ENCODE results near the gene RASD1. TPM values are rescaled to one million over a fixed set of nuclear protein-coding genes. Genes with fewer than 3 reads are reported as not detected.

RASD1 gene
- total and polyA plus RNA-seq, 2 of the 4 experiments (the other 2 are of a cell fraction) = 0.54 to 1.8 TPM

DNA sequence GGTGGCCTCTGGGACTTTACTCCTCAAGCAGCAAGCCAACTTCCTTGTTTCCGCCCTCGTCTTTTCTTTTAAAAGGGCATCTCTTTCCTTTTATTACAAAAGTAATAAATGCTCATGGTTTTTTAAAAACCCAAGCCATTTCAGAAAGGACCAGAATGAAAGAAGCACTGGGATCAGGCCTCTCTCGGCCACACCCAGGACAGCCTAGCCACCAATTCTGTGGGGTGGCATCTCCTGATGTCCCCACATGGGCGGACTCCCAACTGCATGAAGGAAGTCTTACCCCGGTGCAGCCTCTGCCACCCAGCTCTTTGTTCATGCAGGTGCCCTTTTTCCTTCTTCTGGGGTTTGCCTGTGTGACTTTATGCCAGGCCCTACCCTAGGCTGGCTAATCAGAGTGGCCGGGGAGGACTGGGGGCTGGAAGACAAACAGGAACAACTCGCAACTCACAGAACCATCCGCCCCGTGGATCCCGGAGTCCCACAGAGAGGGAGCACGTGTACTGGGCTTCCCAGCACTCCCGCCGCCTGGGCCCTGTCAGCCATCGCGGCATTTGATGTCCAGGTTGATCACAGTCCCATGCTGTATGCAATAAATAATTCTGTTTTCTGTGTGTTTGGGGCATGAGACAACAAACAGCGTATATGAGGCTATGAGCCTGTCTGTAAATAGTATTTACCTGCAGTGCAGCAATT, 2.6 kb upstream of the RASD1 start:
- Histone ChIP-seq H3K18ac (ENCODE audit: low read depth, low read length) (no peak overlapping the region), H4K5ac (ENCODE audit: low read depth, low read length) (no peak overlapping the region), H4K20me1 (ENCODE audit: insufficient read depth, low read length) (peaks cover 7% of the 10 kb centered on the region; the same call in 1 of the 2 replicates), H3K23ac (ENCODE audit: low read depth, low read length) (no peak overlapping the region), H3K27me3 (ENCODE audit: control insufficient read depth, insufficient read depth, low read length) (peaks cover 3% of the 10 kb centered on the region; the same call in 1 of the 2 replicates), H2BK5ac (ENCODE audit: low read depth, low read length, poor library complexity, severe bottlenecking) (no peak overlapping the region), H3K56ac (ENCODE audit: extremely low read depth, insufficient read depth, low read length) (no peak overlapping the region), H3K9ac (ENCODE audit: low read depth, low read length) (no peak overlapping the region), H2AK5ac (ENCODE audit: low read depth, low read length) (no peak overlapping the region), H3K4ac (ENCODE audit: low read depth, low read length) (no peak overlapping the region), H2AK9ac (replicated peaks; ENCODE audit: low read depth, low read length, poor library complexity) (no peak overlapping the region), H4K8ac (ENCODE audit: low read depth in 2 of 2, low read length in 2 of 2) (no peak overlapping the region), H3K27ac (ENCODE audit: insufficient read depth, low read length) (no peak overlapping the region), H3K36me3 (ENCODE audit: control insufficient read depth, insufficient read depth, low read length) (no peaks in the 10 kb centered on the region), H4K91ac (ENCODE audit: insufficient read depth, low read depth, low read length) (no peak overlapping the region), H2AFZ (replicated peaks; ENCODE audit: low read length, poor library complexity) (no peak overlapping the region), H3K9me1 (ENCODE audit: insufficient read depth, low read length) (no peaks in the 10 kb centered on the region), H3K9me3 (ENCODE audit: control insufficient read depth, insufficient read depth, low read length) (no peaks in the 10 kb centered on the region; the same call in 1 of the 2 replicates), H2BK20ac (ENCODE audit: low read depth, low read length) (no peak overlapping the region), H3K4me1 (ENCODE audit: control insufficient read depth, insufficient read depth, low read length) (peaks cover 7% of the 10 kb centered on the region; the same call in 1 of the 2 replicates), H3K4me2 (ENCODE audit: low read depth, low read length) (no peak overlapping the region), H2BK120ac (ENCODE audit: low read depth, low read length) (no peak overlapping the region), H3K4me3 (ENCODE audit: insufficient read depth, low read depth, low read length) (no peak overlapping the region), H3K79me1 (ENCODE audit: low read depth in 1 of 2, low read length in 2 of 2) (peaks cover 0 to 6% of the 10 kb centered on the region in 2 experiments; a peak in 1 of 4 replicates), H3K14ac (replicated peaks; ENCODE audit: low read depth, low read length) (no peak overlapping the region), H2BK15ac (ENCODE audit: low read depth, low read length) (no peak overlapping the region)
- intact Hi-C loops (cut with micrococcal nuclease) (loop anchor here (5.0 kb wide), 1 partner anchor 114 kb away; no protein-coding TSS in a partner anchor), in situ Hi-C loops (cut with MboI; ENCODE audit: low sequenced_read_pairs) (loop anchor here (5.0 kb wide), 2 partner anchors 141 to 144 kb away; no protein-coding TSS in a partner anchor), dilution Hi-C loops (cut with HindIII; ENCODE audit: low sequenced_read_pairs, unreplicated experiment) (no loop called here)
- ATAC-seq (ENCODE audit: low read depth) (no peak), DNase-seq (no peak)
- no TSS peak for BruUV-seq (replicated peaks)
- ChIA-PET CTCF (interaction anchor here (0.6 kb wide), 1 partner anchor 48 kb away, joined by 3 read pairs; no protein-coding TSS in a partner anchor), POLR2A (ENCODE audit: unreplicated experiment) (no interaction called here)
- WGBS, 2 experiments (ENCODE audit: extremely low coverage in 2 of 2, insufficient read length in 1 of 2) = 83% methylated on average over 7 of the region's 16 CpGs; no CpG with 5 or more reads in 1 of the 2 experiments
- TF ChIP-seq, protein P1, sequence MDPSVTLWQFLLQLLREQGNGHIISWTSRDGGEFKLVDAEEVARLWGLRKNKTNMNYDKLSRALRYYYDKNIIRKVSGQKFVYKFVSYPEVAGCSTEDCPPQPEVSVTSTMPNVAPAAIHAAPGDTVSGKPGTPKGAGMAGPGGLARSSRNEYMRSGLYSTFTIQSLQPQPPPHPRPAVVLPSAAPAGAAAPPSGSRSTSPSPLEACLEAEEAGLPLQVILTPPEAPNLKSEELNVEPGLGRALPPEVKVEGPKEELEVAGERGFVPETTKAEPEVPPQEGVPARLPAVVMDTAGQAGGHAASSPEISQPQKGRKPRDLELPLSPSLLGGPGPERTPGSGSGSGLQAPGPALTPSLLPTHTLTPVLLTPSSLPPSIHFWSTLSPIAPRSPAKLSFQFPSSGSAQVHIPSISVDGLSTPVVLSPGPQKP (IDR thresholded peaks at IDR 0.05; ENCODE audit: borderline replicate concordance, low read depth, low read length) = no peak
- TF ChIP-seq, protein P2, sequence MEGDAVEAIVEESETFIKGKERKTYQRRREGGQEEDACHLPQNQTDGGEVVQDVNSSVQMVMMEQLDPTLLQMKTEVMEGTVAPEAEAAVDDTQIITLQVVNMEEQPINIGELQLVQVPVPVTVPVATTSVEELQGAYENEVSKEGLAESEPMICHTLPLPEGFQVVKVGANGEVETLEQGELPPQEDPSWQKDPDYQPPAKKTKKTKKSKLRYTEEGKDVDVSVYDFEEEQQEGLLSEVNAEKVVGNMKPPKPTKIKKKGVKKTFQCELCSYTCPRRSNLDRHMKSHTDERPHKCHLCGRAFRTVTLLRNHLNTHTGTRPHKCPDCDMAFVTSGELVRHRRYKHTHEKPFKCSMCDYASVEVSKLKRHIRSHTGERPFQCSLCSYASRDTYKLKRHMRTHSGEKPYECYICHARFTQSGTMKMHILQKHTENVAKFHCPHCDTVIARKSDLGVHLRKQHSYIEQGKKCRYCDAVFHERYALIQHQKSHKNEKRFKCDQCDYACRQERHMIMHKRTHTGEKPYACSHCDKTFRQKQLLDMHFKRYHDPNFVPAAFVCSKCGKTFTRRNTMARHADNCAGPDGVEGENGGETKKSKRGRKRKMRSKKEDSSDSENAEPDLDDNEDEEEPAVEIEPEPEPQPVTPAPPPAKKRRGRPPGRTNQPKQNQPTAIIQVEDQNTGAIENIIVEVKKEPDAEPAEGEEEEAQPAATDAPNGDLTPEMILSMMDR (conservative IDR thresholded peaks at IDR 0.05; ENCODE audit: low read depth, low read length) = no peak
- TF ChIP-seq RCOR1 (IDR thresholded peaks at IDR 0.05; ENCODE audit: insufficient replicate concordance, low read length) = no peak
- no peak for TF ChIP-seq MAZ (IDR thresholded peaks at IDR 0.05; ENCODE audit: borderline replicate concordance, low read depth, low read length)
- TF ChIP-seq NFE2L2 (IDR thresholded peaks at IDR 0.05; ENCODE audit: low read depth, low read length) = no peak
- TF ChIP-seq CHD1 (IDR thresholded peaks at IDR 0.05; ENCODE audit: low read depth, low read length) = no peak
- no peak for TF ChIP-seq RAD21 (IDR thresholded peaks at IDR 0.05; ENCODE audit: low read length)
- TF ChIP-seq CEBPB (IDR thresholded peaks at IDR 0.05; ENCODE audit: low read depth, low read length) = no peak
- no peak for TF ChIP-seq RFX5 (IDR thresholded peaks at IDR 0.05; ENCODE audit: low read depth, low read length)
- TF ChIP-seq FOS (IDR thresholded peaks at IDR 0.05; ENCODE audit: low read depth, low read length) = no peak
- TF ChIP-seq POLR2A (IDR thresholded peaks at IDR 0.05; ENCODE audit: low read depth, low read length) = no peak
- no peak for TF ChIP-seq SMC3 (IDR thresholded peaks at IDR 0.05; ENCODE audit: low read depth, low read length)
- no peak for TF ChIP-seq MXI1 (IDR thresholded peaks at IDR 0.05; ENCODE audit: borderline replicate concordance, low read depth, low read length)
- no peak for TF ChIP-seq BHLHE40 (IDR thresholded peaks at IDR 0.05; ENCODE audit: low read depth, low read length)
- TF ChIP-seq MAFK (IDR thresholded peaks at IDR 0.05; ENCODE audit: low read depth, low read length) = no peak
